DND-41 (cell line): ENCODE measurements around the gene OSM.

Source experiments
- CTCF ChIP-seq: IDR thresholded peaks from 2 replicates; pipeline ENCODE4 v1.5.1; 2012; ENCODE audit warnings: borderline replicate concordance, low read length, moderate library complexity, mild to moderate bottlenecking; ENCODE audit not compliant: poor library complexity, severe bottlenecking; ENCODE audit errors: extremely low read depth
- EZH2 ChIP-seq: IDR thresholded peaks from 3 replicates; pipeline ENCODE4 v1.6.1; 2012; ENCODE audit warnings: borderline replicate concordance, low read depth, mild to moderate bottlenecking, moderate library complexity, low read length, inconsistent platforms; ENCODE audit not compliant: severe bottlenecking

- no peak for TF ChIP-seq CTCF
- TF ChIP-seq EZH2 = no peak
Measured at GRCh38 chr22:30284666-30285065, 18.0 kb upstream of the OSM start.
